GM12874 (cell line): ENCODE measurements around the gene ANO8.

ENCODE experiments used
- CTCF ChIP-seq: IDR thresholded peaks from 2 replicates; pipeline ENCODE4 v1.5.1; 2011; ENCODE audit warnings: low read depth, mild to moderate bottlenecking, control low read depth, low read length, moderate library complexity; ENCODE audit not compliant: insufficient read depth

ANO8 gene

GRCh38 chr19:17296976-17297375 is 37.7 kb downstream of the ANO8 start:
- TF ChIP-seq CTCF, result no peak

GRCh38 chr19:17296273-17296672 is 38.4 kb downstream of the ANO8 start:
- TF ChIP-seq CTCF, result no peak

- no peak for TF ChIP-seq CTCF
These were observed 40.4 kb downstream of the ANO8 start for GRCh38 chr19:17294051-17294891.

GRCh38 chr19:17293605-17294004 is 41.0 kb downstream of the ANO8 start:
- no peak for TF ChIP-seq CTCF

- peak; percentile 78 for TF ChIP-seq CTCF
These were observed 42.2 kb downstream of the ANO8 start for GRCh38 chr19:17292301-17293074.

- TF ChIP-seq CTCF, result no peak
These were observed 45.2 kb downstream of the ANO8 start for GRCh38 chr19:17289489-17289888.

- no peak for TF ChIP-seq CTCF
These were observed 47.9 kb downstream of the ANO8 start for GRCh38 chr19:17286752-17287151.
